Gastroesophageal sphincter (tissue), 3 donors: ENCODE measurements around the gene TRIM69.

Experiments
- CTCF ChIP-seq, 4 experiments: fragments of 200-600 bp in 2 of 4; fragments of 450-650 bp in 2 of 4; sonication (generic) in 1 of 4; IDR thresholded peaks; one replicate each; pipeline ENCODE4 v1.5.1; 2017 to 2019; ENCODE audit warnings: antibody characterized with exemption in 4 of 4, mild to moderate bottlenecking in 2 of 4, moderate library complexity in 2 of 4
- POLR2A ChIP-seq, 2 donors: fragments of 450-650 bp; IDR thresholded peaks; one replicate each; pipeline ENCODE4 v1.6.1; 2017; ENCODE audit warnings: antibody characterized with exemption in 2 of 2, mild to moderate bottlenecking in 2 of 2, moderate library complexity in 1 of 2

DNA sequence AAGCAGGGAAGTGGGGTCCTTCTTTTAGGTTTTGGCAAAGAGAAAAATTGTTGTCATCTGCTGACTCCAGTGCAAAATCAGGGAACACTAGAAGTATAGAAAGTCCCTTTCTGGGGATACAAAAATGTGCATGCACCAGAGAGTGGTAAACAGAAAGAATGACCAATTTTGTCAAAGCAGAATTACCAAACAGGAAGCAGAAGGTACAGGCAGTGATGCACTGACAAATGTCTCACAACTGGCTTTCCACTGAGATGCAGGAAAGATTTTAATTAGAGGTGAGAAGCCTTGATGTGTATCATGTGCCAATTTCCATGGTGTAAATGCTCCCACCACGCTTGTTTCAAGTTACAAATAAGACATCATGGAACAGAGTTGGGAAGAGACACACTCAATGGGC is 66.0 kb downstream of the TRIM69 start:
- TF ChIP-seq POLR2A (IDR thresholded peaks at IDR 0.05): no peak
- TF ChIP-seq CTCF (IDR thresholded peaks at IDR 0.05): no peak
